OCI-LY1 (cell line): ENCODE data around the gene ADAM8.

Experiments used
- CTCF ChIP-seq: fragments of 200-600 bp; sonication (generic), shearing (Covaris generic); IDR thresholded peaks from 2 replicates; pipeline ENCODE4 v1.5.1; 2017; ENCODE audit warnings: mild to moderate bottlenecking, antibody characterized with exemption, low read length, moderate library complexity, mixed read lengths
- EZH2 ChIP-seq: fragments of 200-600 bp; sonication (generic), shearing (Covaris generic); IDR thresholded peaks from 2 replicates; pipeline ENCODE4 v1.8.0; 2017; ENCODE audit warnings: borderline replicate concordance, mixed run types, mild to moderate bottlenecking, antibody characterized with exemption, low read length, moderate library complexity, mixed read lengths

DNA sequence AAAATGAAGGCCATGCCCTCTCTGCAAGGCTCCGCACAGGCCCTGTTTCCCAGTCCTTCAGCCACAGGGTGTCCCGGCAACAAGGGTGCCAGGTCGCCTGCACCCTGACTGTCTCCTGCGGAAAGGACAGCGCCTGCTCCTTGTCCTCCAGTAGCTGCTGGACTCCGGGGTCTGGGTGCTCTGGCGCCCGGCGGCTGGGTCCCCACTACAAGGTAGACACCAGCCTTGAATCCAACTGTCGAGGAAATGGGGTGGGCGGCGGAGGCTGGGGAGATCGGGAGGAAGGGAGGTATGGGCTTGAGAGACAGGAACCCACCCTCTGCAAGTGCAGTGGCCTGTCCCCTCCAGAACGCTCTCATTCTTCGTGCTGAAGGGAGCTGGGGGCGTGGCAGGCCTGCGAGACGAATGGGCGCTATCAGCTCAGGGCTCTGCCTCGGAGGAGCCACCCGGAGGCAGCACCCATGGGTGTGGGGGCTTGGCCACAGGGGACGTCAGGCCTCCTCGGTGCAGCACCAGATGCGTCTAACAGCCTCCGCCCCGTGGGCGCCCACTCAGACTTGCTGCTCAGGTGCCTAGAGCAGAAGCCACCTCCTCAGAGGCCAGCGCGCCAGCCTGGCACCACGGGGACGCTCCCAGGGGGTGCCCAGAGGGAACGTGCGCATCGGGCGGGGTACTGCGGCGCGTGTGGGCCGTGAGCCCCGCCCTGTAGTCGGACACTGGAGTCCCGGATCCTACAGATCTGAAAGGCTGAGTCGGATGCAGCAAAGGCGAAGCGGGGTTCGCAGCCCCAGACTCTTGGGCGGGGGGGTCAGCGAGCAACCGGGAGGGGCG is 15.6 kb downstream of the ADAM8 start:
- TF ChIP-seq CTCF, result no peak
- TF ChIP-seq EZH2, result no peak
